Stimulated activated CD4-positive, alpha-beta T cell treated with anti-CD3 and anti-CD28 coated beads, TNF-alpha, amount 100 ng/mL, for 48 hours (primary cell): ENCODE results near the gene IGF2BP2.
A peak's percentile ranks its signal among the peaks of the same experiment; 100 is the strongest.
"Not testable (repeated sequence)": the region's sequence is repeated elsewhere in the genome, so short reads cannot be mapped to it uniquely, and the experiment has no call there.

Experiments used
- DNase-seq, 3 donors: peaks; one replicate each; pipeline ENCODE4 v3.0.0-alpha.2; 2020; ENCODE audit warnings: low read depth in 3 of 3

IGF2BP2 gene

DNA sequence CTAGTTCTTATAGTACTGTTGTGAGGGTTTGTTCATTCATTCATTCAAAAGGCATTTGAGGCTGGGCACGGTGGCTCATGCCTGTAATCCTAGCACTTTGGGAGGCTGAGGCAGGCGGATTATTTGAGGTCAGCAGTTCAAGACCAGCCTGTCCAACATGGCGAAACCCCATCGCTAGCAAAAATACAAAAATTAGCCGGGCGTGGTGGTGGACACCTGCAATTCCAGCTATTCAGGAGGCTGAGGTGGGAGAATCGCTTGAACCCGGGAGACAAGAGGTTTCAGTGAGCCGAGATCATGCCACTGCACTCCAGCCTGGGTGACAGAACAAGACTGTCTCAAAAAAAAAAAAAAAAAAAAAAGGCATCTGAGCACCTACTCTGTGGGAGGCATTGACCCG lies 163.5 kb downstream of the IGF2BP2 start:
- DNase-seq = not testable (repeated sequence)

- peak; percentile 48 to 61 (median 51) for DNase-seq
Observed at GRCh38 chr3:185659942-185660921, 164.6 kb downstream of the IGF2BP2 start.

DNA sequence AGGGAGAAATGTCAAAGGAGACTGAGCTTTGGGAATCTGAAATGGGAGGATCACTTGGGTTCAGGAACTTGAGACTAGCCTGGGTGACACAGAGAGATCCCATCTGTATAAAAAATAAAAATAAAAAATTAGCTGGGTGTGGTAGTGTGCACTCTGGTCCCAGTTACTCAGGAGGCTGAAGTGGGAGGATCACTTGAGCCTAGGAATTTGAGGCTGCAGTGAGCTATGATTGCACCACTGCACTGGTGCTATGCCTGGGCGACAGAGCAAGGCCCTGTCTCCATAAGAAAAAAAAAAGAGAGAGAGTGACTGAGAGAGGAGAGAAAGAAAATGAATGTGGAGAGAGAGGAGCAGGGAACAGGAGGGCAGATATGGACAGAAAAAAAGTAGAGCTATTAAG lies 165.9 kb downstream of the IGF2BP2 start:
- no peak for DNase-seq

DNA sequence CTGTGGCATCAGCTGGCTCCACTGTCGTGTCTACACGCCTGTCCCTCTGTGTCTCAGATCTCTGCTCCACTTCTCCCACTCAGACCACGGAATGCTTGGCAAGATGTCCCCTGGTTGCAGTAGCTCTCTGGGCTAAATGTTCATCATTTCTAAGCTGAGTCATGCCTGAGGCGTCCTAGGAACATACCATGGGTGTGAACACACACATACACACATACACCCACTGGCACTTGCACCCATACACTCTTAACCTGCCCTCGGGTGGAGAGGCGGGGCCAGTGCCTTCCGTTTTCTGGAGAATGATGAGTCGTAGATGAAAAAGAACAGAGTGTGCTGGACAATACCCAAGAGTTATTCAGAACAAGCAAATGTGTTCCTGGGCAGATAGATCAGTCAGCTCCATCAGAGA lies 166.3 kb downstream of the IGF2BP2 start:
- DNase-seq = no peak

- no peak for DNase-seq
Observed at GRCh38 chr3:185657691-185658503, 166.9 kb downstream of the IGF2BP2 start.

GRCh38 chr3:185657211-185657610 lies 167.6 kb downstream of the IGF2BP2 start:
- no peak for DNase-seq

GRCh38 chr3:185656321-185656840 lies 168.5 kb downstream of the IGF2BP2 start:
- DNase-seq = no peak

- DNase-seq = no peak
Observed at GRCh38 chr3:185655426-185656320, 169.2 kb downstream of the IGF2BP2 start.

DNA sequence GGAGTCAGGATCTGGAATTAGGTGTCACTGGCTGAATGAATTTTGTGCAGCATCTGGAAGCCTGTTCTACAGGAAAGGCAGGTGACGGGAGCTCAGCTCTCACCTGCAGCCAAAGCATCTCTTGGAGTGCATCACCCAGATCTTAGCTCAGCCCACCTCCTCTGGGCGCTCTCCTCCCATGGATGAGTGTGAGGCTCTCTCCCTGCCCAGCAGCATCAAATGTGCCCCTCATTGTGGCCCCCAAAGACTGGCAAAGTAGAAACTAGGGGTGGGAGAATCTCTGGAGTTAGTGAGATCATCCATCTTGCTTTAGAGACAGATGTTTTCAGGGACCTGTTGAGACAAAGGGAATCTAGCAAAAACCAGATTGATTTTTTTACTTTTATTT lies 170.1 kb downstream of the IGF2BP2 start:
- no peak for DNase-seq

DNA sequence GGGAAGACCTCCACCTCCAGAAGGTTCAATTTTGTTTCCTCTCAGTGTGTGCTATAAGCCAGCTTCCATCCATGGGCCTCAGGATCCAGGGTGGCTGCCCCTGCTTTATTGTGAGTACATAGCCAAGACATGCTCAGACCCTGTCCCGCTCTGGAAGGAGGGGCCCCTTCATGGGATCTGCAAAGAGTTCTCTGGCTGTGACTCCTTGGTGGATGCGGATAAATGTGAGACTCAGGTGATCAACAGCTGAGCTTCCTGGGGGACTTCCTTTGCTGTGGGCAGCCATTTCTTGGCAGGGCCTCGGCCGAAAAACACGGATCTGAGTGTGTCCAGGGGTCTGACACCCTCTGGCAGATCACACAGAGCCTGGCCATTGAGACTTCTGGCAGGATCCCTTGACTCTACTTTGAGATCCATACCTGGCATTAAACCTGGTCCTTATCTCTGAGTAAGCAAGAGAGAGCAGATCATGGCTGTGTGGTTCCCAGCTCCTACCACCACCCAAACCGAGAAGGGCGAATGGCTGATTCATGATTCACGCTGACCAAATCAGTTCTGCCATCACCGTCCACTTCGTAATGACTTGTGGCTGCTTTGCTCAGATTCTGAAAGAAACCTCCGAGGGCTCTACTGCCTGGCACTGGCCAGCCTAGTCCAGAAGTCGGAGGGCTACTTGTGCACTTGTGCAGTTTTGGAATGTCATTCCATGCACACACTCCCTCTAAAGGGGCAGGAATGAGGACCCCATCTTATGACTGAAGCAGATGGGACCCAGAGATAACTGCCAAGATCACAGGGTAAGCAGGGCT lies 170.7 kb downstream of the IGF2BP2 start:
- no peak for DNase-seq

GRCh38 chr3:185651971-185652370 lies 172.9 kb downstream of the IGF2BP2 start:
- DNase-seq = no peak

GRCh38 chr3:185649414-185649813 lies 175.4 kb downstream of the IGF2BP2 start:
- no peak for DNase-seq

DNA sequence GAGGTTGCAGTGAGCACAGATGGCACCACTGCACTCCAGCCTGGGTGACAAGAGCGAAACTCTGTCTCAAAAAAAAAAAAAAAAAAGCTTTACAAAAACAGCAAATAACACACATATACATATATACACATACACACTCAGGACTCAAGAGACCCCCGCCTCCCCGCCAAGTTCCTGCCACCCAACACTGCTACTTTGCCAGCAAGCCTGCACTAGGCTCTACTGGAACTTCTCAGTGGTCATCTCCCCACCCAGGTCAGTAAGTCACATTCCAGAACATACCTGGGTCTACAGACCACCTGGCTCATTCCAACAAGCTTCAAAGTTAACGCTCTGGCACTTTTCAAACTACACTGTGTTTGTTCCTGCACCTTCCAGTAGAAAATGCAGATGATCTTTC lies 176.4 kb downstream of the IGF2BP2 start:
- DNase-seq = no peak

GRCh38 chr3:185647880-185648210 lies 177.0 kb downstream of the IGF2BP2 start:
- DNase-seq = no peak

DNA sequence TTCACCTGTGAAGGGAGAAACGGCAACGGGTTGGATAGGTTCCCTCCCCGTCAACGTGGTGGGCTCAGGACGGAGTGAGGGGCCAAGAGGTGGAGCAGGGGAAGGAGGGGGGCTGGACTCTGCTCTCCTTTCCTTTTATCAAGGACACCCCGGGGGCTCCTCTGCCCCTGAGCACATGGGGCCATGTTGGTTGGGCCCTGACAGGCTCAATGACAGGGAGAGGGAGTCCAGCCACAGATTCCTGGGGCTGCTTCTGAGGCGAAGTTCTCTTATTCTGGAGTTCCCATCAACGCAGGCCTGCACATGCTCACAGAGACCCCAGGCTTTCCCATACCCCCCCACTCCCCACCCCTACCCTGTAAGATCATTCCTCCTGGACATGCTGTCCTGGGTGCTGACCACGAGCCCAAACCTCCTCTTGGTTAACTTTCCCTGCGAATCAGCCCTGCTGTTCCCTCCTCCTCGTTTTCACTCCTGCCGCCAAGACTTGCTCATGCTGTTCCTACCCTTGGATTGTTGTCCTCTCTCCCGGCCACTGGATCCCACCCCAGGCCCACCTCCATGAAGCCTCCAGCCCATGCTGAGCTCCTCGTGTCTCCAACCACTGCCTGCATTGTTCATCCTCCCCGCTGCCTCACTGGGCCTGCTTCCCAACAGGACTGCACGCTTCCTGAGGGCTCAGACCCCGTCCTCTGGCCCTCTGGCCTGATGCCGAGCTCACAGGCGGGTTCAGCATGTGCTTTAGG lies 177.5 kb downstream of the IGF2BP2 start:
- DNase-seq = no peak

GRCh38 chr3:185646382-185647133 lies 178.3 kb downstream of the IGF2BP2 start:
- no peak for DNase-seq

DNA sequence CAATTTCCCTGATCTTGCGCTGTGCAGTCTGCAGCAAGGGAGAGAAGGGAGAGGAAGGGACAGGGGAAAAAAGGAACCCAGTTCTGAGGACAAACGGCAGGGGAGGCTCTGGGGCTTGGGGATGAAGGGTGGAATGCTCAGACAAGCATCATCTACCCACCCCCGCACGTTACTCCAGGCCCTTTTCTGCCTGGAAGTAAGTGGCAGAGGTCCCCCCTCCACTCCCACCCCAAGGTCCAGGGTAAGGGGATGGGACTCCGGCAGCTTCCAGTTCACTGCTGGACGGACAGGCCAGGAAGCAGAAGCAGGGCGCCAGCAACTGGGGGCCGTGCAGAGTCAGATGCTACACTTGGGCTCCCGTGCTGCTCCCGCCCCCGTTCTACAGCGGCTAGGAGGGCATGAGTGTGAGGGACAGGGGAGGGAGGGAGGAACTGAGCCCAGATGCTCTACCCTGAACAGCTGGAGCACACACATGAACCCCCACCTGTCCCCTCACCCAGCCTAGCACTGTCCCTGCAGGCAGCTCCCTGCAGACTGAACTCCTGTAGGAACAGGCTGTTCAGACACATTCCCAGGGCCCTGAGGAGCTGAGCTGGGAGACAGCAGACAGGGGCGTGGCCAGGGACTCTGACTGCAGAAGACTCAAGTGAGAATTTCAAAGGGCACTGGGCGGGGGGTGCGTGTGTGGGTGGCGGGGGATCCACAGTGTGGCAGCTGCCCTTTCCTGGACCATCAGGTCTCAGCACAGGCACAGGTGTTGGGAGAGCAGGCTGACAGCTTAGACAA lies 179.1 kb downstream of the IGF2BP2 start:
- DNase-seq = no peak

DNA sequence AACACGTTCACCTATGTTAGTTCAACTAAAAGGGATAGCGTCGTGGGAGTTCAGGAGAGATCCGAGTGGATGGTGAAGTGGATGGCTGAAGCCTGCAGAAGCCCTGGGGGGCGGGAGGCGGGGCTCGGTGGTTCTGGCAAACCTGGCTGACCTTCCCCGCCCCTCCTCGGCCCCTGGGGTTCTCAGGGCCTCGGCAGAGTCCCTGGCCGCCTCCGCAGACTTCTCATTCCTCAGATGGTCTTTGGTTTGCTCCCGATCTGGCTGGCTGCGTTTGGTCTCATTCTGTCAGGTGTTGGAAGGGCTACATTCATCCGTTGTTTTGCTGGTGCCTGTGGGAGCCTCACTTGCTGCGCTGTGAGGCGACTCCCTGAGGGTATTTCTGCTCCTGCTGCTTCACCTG lies 179.7 kb downstream of the IGF2BP2 start:
- not testable (repeated sequence) for DNase-seq
